Smooth muscle cell of the brain vasculature (primary cell): Measurements from ENCODE around the gene CHTOP.
A peak's percentile ranks its signal among the peaks of the same experiment; 100 is the strongest.
"Not testable (repeated sequence)": the region's sequence is repeated elsewhere in the genome, so short reads cannot be mapped to it uniquely, and the experiment has no call there.

ENCODE experiments used
- DNase-seq: peaks from one replicate; pipeline ENCODE4 v3.0.0-alpha.2; 2012; ENCODE audit warnings: low read depth, low spot score

Gene CHTOP

GRCh38 chr1:153633754-153634665 is at the start of gene CHTOP:
CHTOP (plus strand) TSS chr1:153634066; CDS start chr1:153636589, 2,523 bp downstream.
- peak; percentile 97 for DNase-seq

- no peak for DNase-seq
These were observed 48.9 kb upstream of the CHTOP start for GRCh38 chr1:153585006-153585405.

GRCh38 chr1:153586347-153586746 is 47.5 kb upstream of the CHTOP start:
- DNase-seq = no peak

GRCh38 chr1:153587314-153587713 is 46.6 kb upstream of the CHTOP start:
- DNase-seq = no peak

- DNase-seq = not testable (repeated sequence)
These were observed 45.8 kb upstream of the CHTOP start for GRCh38 chr1:153588033-153588432.

GRCh38 chr1:153588482-153588881 is 45.4 kb upstream of the CHTOP start:
- no peak for DNase-seq

GRCh38 chr1:153592748-153593147 is 41.1 kb upstream of the CHTOP start:
- no peak for DNase-seq

- DNase-seq = no peak
These were observed 36.7 kb upstream of the CHTOP start for GRCh38 chr1:153597206-153597605.

GRCh38 chr1:153598309-153599172 is 35.3 kb upstream of the CHTOP start:
- no peak for DNase-seq

GRCh38 chr1:153599847-153600246 is 34.0 kb upstream of the CHTOP start:
- DNase-seq = no peak

GRCh38 chr1:153602749-153603148 is 31.1 kb upstream of the CHTOP start:
- no peak for DNase-seq

- DNase-seq = no peak
These were observed 27.7 kb upstream of the CHTOP start for GRCh38 chr1:153606194-153606593.

- DNase-seq = no peak
These were observed 26.5 kb upstream of the CHTOP start for GRCh38 chr1:153607381-153607780.

GRCh38 chr1:153608089-153608682 is 25.7 kb upstream of the CHTOP start:
- no peak for DNase-seq

- peak; percentile 64 for DNase-seq
These were observed 24.9 kb upstream of the CHTOP start for GRCh38 chr1:153608742-153609584.

- no peak for DNase-seq
These were observed 24.3 kb upstream of the CHTOP start for GRCh38 chr1:153609585-153609907.

GRCh38 chr1:153610334-153610733 is 23.5 kb upstream of the CHTOP start:
- DNase-seq = no peak

GRCh38 chr1:153610811-153611301 is 23.0 kb upstream of the CHTOP start:
- DNase-seq = no peak

GRCh38 chr1:153611356-153611755 is 22.5 kb upstream of the CHTOP start:
- DNase-seq = no peak

- no peak for DNase-seq
These were observed 21.6 kb upstream of the CHTOP start for GRCh38 chr1:153612111-153612754.
